Astrocyte of the spinal cord (primary cell): ENCODE measurements around the gene PARP9.

Experiments
- DNase-seq: peaks from one replicate; pipeline ENCODE4 v3.0.0; 2011; ENCODE audit warnings: low read depth, low spot score
- H3K4me3 ChIP-seq: 2 replicates; pipeline ENCODE4 v1.5.1; 2011; ENCODE audit warnings: low read depth, mild to moderate bottlenecking, low read length, moderate library complexity
- in situ Hi-C: cut with HindIII; loops from 2 replicates; pipeline ENCODE4 v1.10.0; 2017; ENCODE audit warnings: low sequenced_read_pairs
- TF ChIP-seq, protein P1 (sequence below): IDR thresholded peaks from 2 replicates; pipeline ENCODE4 v1.5.1; 2012; ENCODE audit warnings: low read depth, mild to moderate bottlenecking, low read length, inconsistent platforms

PARP9 gene

DNA sequence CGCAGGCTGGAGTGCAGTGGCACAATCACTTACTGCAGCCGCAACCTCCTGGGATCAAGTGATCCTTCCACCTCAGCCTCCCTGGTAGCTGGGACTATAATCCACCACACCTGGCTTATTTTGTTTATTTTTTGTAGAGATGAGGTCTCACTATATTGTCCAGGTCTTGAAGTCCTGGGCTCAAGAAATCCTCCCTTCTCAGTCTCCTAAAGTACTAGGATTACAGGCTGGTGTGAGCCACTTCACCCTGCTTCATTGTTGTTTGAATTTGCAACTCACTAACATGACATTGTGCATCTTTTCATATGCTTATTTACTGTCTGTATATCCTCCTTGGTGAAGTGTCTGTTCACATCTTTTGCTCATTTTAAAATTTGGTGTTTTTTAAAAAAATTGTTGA, 23.5 kb upstream of the PARP9 start:
- TF ChIP-seq, protein P1, sequence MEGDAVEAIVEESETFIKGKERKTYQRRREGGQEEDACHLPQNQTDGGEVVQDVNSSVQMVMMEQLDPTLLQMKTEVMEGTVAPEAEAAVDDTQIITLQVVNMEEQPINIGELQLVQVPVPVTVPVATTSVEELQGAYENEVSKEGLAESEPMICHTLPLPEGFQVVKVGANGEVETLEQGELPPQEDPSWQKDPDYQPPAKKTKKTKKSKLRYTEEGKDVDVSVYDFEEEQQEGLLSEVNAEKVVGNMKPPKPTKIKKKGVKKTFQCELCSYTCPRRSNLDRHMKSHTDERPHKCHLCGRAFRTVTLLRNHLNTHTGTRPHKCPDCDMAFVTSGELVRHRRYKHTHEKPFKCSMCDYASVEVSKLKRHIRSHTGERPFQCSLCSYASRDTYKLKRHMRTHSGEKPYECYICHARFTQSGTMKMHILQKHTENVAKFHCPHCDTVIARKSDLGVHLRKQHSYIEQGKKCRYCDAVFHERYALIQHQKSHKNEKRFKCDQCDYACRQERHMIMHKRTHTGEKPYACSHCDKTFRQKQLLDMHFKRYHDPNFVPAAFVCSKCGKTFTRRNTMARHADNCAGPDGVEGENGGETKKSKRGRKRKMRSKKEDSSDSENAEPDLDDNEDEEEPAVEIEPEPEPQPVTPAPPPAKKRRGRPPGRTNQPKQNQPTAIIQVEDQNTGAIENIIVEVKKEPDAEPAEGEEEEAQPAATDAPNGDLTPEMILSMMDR: no peak
- DNase-seq: no peak
- in situ Hi-C loops: no loop called here
- H3K4me3 ChIP-seq: no peak overlapping the region

DNA sequence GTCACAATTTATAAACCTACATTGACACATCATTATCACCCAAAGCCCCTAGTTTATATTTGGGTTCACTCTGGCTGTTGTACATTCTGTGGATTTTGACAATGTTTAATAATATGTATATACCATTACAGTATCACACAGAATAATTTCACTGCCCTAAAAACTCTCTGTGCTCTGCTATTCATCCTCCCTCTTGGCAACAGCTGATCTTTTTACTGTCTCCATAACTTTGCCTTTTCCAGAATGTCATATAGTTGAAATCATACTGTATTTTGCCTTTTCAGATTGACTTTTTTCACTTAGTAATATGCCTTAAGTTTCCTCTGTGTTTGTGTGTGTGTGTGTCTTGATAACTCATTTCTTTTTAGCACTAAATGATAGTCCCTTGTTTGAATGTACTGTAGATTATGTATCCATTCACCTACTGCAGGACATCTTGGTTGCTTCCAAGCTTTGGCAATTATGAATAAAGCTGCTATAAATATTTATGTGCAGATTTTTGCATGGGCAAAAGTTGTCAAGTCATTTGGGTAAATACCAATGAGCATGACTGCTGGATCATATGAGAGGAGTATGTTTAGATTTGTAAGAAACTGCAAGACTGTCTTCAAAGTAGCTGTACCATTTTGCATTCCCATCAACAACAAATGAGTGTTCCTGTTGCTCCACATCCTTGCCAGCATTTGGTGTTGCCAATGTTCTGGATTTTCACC, 22.8 kb upstream of the PARP9 start:
- DNase-seq: no peak
- in situ Hi-C loops: no loop called here

DNA sequence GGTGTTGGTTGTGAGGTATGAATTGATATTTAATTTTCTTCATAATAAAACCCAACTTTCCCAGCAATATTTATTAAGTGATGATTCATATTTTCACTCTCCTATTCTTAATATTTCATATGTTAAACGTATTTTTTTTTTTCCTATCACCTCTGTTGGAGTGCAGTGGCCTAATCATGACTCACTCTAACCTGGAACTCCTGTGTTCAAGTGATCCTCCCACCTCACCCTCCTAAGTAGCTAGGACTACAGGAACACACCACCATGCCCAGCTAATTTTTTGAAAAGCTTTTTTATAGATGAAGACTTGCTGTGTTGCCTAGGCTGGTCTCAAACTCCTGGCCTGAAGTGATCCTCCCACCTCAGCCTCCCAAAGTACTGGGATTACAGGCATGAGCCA, 22.0 kb upstream of the PARP9 start:
- DNase-seq: no peak
- no peak overlapping the region for H3K4me3 ChIP-seq
- TF ChIP-seq, protein P1: no peak
- in situ Hi-C loops: no loop called here

More for the DNA sequence above, 22.8 kb upstream of the PARP9 start:
- TF ChIP-seq, protein P1: no peak
- H3K4me3 ChIP-seq: no peak overlapping the region

DNA sequence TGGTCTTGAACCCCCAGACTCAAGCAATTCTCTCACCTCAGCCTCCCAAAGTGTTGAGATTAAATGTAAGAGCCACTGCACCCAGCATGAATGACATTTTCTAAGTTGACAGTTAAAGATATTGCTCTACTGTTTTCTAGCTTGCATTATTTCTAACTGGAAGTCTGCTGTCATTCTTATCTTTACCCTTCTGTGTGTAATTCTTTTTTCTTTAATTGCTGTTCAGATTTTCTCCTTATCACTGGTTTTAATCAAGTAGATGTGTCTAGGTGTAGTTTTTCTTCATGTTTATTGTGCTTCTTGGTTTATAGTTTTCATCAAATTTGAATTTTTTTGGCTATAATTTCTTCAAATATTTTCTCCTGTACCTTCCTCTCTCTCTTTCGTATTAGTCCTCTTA, 18.3 kb upstream of the PARP9 start:
- in situ Hi-C loops: no loop called here
- DNase-seq: no peak
- no peak overlapping the region for H3K4me3 ChIP-seq
- TF ChIP-seq, protein P1: no peak

DNA sequence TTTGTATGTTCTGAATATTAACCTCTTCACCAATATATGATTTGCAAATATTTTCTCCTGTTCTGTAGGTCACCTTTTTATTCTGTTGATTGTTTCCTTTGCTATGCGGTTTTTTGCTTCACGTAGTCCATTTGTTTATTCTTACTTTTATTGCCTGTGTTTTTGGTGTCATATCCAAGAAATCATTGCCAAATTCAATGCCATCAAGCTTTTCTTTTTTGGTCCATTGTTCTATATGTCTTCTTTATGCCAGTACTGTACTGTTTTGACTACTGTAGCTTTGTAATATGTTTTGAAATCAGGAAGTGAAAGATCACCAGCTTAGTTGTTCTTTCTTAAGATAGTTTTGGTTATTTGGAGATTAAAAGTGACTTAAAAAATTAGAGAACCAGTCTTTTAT, 17.5 kb upstream of the PARP9 start:
- TF ChIP-seq, protein P1: no peak
- DNase-seq: no peak
- in situ Hi-C loops: no loop called here
- H3K4me3 ChIP-seq: no peak overlapping the region

DNA sequence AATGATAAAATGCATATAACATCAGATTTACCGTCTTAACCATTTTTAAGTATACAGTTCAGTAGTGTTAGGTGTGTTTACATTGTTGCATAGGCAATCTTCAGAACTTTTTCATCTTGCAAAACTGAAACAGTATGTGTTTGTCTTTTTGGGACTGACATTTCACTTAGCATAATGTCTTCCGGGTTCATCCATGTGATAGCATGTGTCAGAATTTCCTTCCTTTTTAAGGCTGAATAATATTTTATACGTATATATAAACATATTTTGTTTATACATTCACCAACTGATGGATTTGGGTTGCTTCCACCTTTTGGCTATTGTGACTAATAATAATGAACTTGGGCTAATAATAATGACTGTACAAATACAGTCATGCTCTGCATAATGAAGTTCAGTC, 16.4 kb upstream of the PARP9 start:
- no peak for DNase-seq
- in situ Hi-C loops: no loop called here
- TF ChIP-seq, protein P1: no peak
- H3K4me3 ChIP-seq: no peak overlapping the region
